Endothelial cell of hepatic sinusoid (primary cell): Measurements from ENCODE around the gene PCNX3.
"Not testable (repeated sequence)": the region's sequence is repeated elsewhere in the genome, so short reads cannot be mapped to it uniquely, and the experiment has no call there.

Experiments
- in situ Hi-C: cut with HindIII; loops from 2 replicates; pipeline ENCODE4 v1.10.0; 2017; ENCODE audit warnings: low sequenced_read_pairs

Gene PCNX3

GRCh38 chr11:65650547-65651338, 35.2 kb downstream of the PCNX3 start:
- in situ Hi-C loops = no loop called here

GRCh38 chr11:65651339-65651588, 35.7 kb downstream of the PCNX3 start:
- in situ Hi-C loops = no loop called here

- in situ Hi-C loops = no loop called here
Observed at GRCh38 chr11:65651589-65652510, 36.3 kb downstream of the PCNX3 start.

GRCh38 chr11:65652511-65653228, 37.1 kb downstream of the PCNX3 start:
- in situ Hi-C loops = no loop called here

GRCh38 chr11:65653229-65654225, 38.0 kb downstream of the PCNX3 start:
- in situ Hi-C loops = no loop called here

GRCh38 chr11:65654375-65655349, 39.1 kb downstream of the PCNX3 start:
- in situ Hi-C loops = no loop called here

GRCh38 chr11:65655570-65656332, 40.2 kb downstream of the PCNX3 start:
- in situ Hi-C loops = no loop called here

GRCh38 chr11:65657426-65657825, 41.9 kb downstream of the PCNX3 start:
- in situ Hi-C loops = no loop called here

GRCh38 chr11:65658174-65659021, 42.8 kb downstream of the PCNX3 start:
- in situ Hi-C loops = no loop called here

GRCh38 chr11:65660038-65660437, 44.5 kb downstream of the PCNX3 start:
- in situ Hi-C loops = no loop called here

- in situ Hi-C loops = not testable (repeated sequence)
Observed at GRCh38 chr11:65660908-65661307, 45.3 kb downstream of the PCNX3 start.

- in situ Hi-C loops = no loop called here
Observed at GRCh38 chr11:65661599-65662246, 46.1 kb downstream of the PCNX3 start.

- in situ Hi-C loops = no loop called here
Observed at GRCh38 chr11:65662247-65662798, 46.7 kb downstream of the PCNX3 start.

- in situ Hi-C loops = no loop called here
Observed at GRCh38 chr11:65662799-65663638, 47.4 kb downstream of the PCNX3 start, which contains the start of gene RELA. Gene RELA (minus strand): TSS chr11:65662916. CDS start chr11:65662832, 84 bp downstream.

- in situ Hi-C loops = no loop called here
Observed at GRCh38 chr11:65663639-65664200, 48.1 kb downstream of the PCNX3 start.
